H9 (cell line): ENCODE data around the gene SLC10A2. TPM values are rescaled to one million over a fixed set of nuclear protein-coding genes. Genes with fewer than 3 reads are reported as not detected.

Experiments used
- DNase-seq: peaks from one replicate; pipeline ENCODE4 v3.0.0-alpha.2; 2017
- H2AFZ ChIP-seq: one replicate; pipeline ENCODE4 v1.6.1; 2013; ENCODE audit warnings: mild to moderate bottlenecking, low read length, control low read depth, moderate library complexity
- H2AK5ac ChIP-seq: 2 replicates; pipeline ENCODE4 v1.6.1; 2013; ENCODE audit warnings: low read length, control low read depth, mixed read lengths; ENCODE audit not compliant: insufficient read length
- H2BK120ac ChIP-seq: one replicate; pipeline ENCODE4 v1.6.1; 2013; ENCODE audit warnings: low read depth, mild to moderate bottlenecking, low read length, control low read depth, inconsistent platforms; ENCODE audit not compliant: poor library complexity, severe bottlenecking
- H2BK12ac ChIP-seq: 2 replicates; pipeline ENCODE4 v1.6.1; 2013; ENCODE audit warnings: low read length, control low read depth, mixed read lengths, low read depth; ENCODE audit not compliant: insufficient read length
- H2BK15ac ChIP-seq: 2 replicates; pipeline ENCODE4 v1.6.1; 2013; ENCODE audit warnings: low read depth, low read length, control low read depth
- H2BK20ac ChIP-seq: one replicate; pipeline ENCODE4 v1.6.1; 2013; ENCODE audit warnings: low read depth, mild to moderate bottlenecking, low read length, control low read depth, inconsistent platforms; ENCODE audit not compliant: poor library complexity, severe bottlenecking
- H2BK5ac ChIP-seq: 2 replicates; pipeline ENCODE4 v1.6.1; 2013; ENCODE audit warnings: low read length, control low read depth, mixed read lengths; ENCODE audit not compliant: insufficient read length
- H3K14ac ChIP-seq: 2 replicates; pipeline ENCODE4 v1.6.1; 2013; ENCODE audit warnings: low read length, control low read depth; ENCODE audit not compliant: insufficient read depth
- H3K18ac ChIP-seq: 2 replicates; pipeline ENCODE4 v1.6.1; 2013; ENCODE audit warnings: low read depth, mild to moderate bottlenecking, mixed read lengths, low read length, control low read depth; ENCODE audit not compliant: insufficient read length
- H3K23ac ChIP-seq: 2 replicates; pipeline ENCODE4 v1.6.1; 2013; ENCODE audit warnings: low read length, control low read depth, mixed read lengths, low read depth; ENCODE audit not compliant: insufficient read length
- H3K23me2 ChIP-seq: 2 replicates; pipeline ENCODE4 v1.6.1; 2013; ENCODE audit warnings: low read depth, mild to moderate bottlenecking, mixed read lengths, low read length, control low read depth; ENCODE audit not compliant: insufficient read length, poor library complexity, severe bottlenecking
- H3K27ac ChIP-seq: 2 replicates; pipeline ENCODE4 v1.5.1; 2013; ENCODE audit warnings: low read length, control low read depth, mixed read lengths, low read depth; ENCODE audit not compliant: insufficient read length
- H3K27me3 ChIP-seq: 2 replicates; pipeline ENCODE4 v1.6.1; 2013; ENCODE audit warnings: low read length, control low read depth, inconsistent platforms; ENCODE audit not compliant: insufficient read depth
- H3K4ac ChIP-seq: 2 replicates; pipeline ENCODE4 v1.6.1; 2013; ENCODE audit warnings: low read depth, mild to moderate bottlenecking, control low read depth, inconsistent platforms, low read length, moderate library complexity
- H3K4me1 ChIP-seq: 2 replicates; pipeline ENCODE4 v1.6.1; 2013; ENCODE audit warnings: low read length, control low read depth, inconsistent platforms; ENCODE audit not compliant: insufficient read depth
- H3K4me2 ChIP-seq: 2 replicates; pipeline ENCODE4 v1.6.1; 2013; ENCODE audit warnings: low read length, control low read depth, mixed read lengths; ENCODE audit not compliant: insufficient read length, insufficient read depth
- H3K56ac ChIP-seq: 2 replicates; pipeline ENCODE4 v1.6.1; 2013; ENCODE audit warnings: low read depth, mild to moderate bottlenecking, mixed read lengths, low read length, control low read depth; ENCODE audit not compliant: insufficient read length
- H3K79me1 ChIP-seq: 2 replicates; pipeline ENCODE4 v1.6.1; 2013; ENCODE audit warnings: low read depth, mild to moderate bottlenecking, moderate library complexity, low read length, control low read depth, inconsistent platforms; ENCODE audit not compliant: insufficient read depth, poor library complexity, severe bottlenecking
- H3K79me2 ChIP-seq: 2 replicates; pipeline ENCODE4 v1.6.1; 2013; ENCODE audit warnings: low read length, control low read depth, inconsistent platforms; ENCODE audit not compliant: insufficient read depth
- H3K9ac ChIP-seq: 2 replicates; pipeline ENCODE4 v1.6.1; 2013; ENCODE audit warnings: low read length, control low read depth, mixed read lengths; ENCODE audit not compliant: insufficient read length; ENCODE audit errors: extremely low read depth
- H3K9me3 ChIP-seq: one replicate; pipeline ENCODE4 v1.6.1; 2013; ENCODE audit warnings: low read depth, low read length, inconsistent platforms; ENCODE audit not compliant: control insufficient read depth
- H3T11ph ChIP-seq: one replicate; pipeline ENCODE4 v1.6.1; 2013; ENCODE audit warnings: mild to moderate bottlenecking, low read length, control low read depth, inconsistent platforms
- H4K20me1 ChIP-seq: one replicate; pipeline ENCODE4 v1.6.1; 2013; ENCODE audit not compliant: control insufficient read depth, insufficient read length, insufficient read depth
- H4K5ac ChIP-seq: 2 replicates; pipeline ENCODE4 v1.6.1; 2013; ENCODE audit warnings: low read depth, mild to moderate bottlenecking, mixed read lengths, low read length, control low read depth; ENCODE audit not compliant: insufficient read length
- H4K8ac ChIP-seq: replicated peaks from 2 replicates; pipeline ENCODE4 v1.6.1; 2013; ENCODE audit warnings: low read length, control low read depth, mixed read lengths, low read depth; ENCODE audit not compliant: insufficient read length
- H4K91ac ChIP-seq: 2 replicates; pipeline ENCODE4 v1.6.1; 2013; ENCODE audit warnings: low read depth, mild to moderate bottlenecking, moderate library complexity, mixed read lengths, low read length, control low read depth; ENCODE audit not compliant: insufficient read length
- H3K27ac Mint-ChIP-seq, 3 experiments: 2 replicates in 2 of 3; 3 replicates in 1 of 3; pipeline ENCODE4 v1.8.0; 2020 to 2021; ENCODE audit warnings: mixed read lengths in 3 of 3, mild to moderate bottlenecking in 1 of 3, moderate library complexity in 1 of 3
- H3K27me3 Mint-ChIP-seq: 2 replicates; pipeline ENCODE4 v1.8.0; 2021; ENCODE audit warnings: low read depth, mild to moderate bottlenecking, moderate library complexity, mixed read lengths
- H3K36me3 Mint-ChIP-seq, 3 experiments: 2 replicates in 2 of 3; 3 replicates in 1 of 3; pipeline ENCODE4 v1.8.0; 2020 to 2021; ENCODE audit warnings: low read depth in 3 of 3, mixed read lengths in 3 of 3; ENCODE audit not compliant: insufficient read depth in 1 of 3
- H3K4me1 Mint-ChIP-seq, 2 experiments: 2 replicates each; pipeline ENCODE4 v1.8.0; 2020; ENCODE audit warnings: mixed read lengths in 2 of 2
- H3K4me3 Mint-ChIP-seq, 2 experiments: 2 replicates in 1 of 2; 3 replicates in 1 of 2; pipeline ENCODE4 v1.8.0; 2020 to 2021; ENCODE audit warnings: mild to moderate bottlenecking in 2 of 2, mixed read lengths in 2 of 2, moderate library complexity in 1 of 2
- H3K9me3 Mint-ChIP-seq, 2 experiments: 2 replicates in 1 of 2; 3 replicates in 1 of 2; pipeline ENCODE4 v1.8.0; 2020; ENCODE audit warnings: mild to moderate bottlenecking in 2 of 2, mixed read lengths in 2 of 2, moderate library complexity in 1 of 2
- CTCF ChIP-seq: fragments of 200-600 bp; sonication (generic); conservative IDR thresholded peaks from 3 replicates; pipeline ENCODE4 v1.8.0; 2021; ENCODE audit warnings: antibody characterized with exemption, mild to moderate bottlenecking
- WGBS: extraction: QIAGEN DNeasy Blood & Tissue Kit; methylation state at CpG from one replicate; pipeline ENCODE4 v1.1.7; 2013; ENCODE audit warnings: missing lambda C conversion rate, low lambda C conversion rate, mixed read lengths; ENCODE audit not compliant: insufficient read length; ENCODE audit errors: extremely low coverage; 5-methylcytosine and 5-hydroxymethylcytosine counted together
- total RNA-seq: library from RNA; stranded (reverse); gene quantifications from 2 replicates; pipeline ENCODE4 v1.2.1, GENCODE V29; 2021

The SLC10A2 gene
- total RNA-seq, 1 experiment from 2014 or later: not detected

DNA sequence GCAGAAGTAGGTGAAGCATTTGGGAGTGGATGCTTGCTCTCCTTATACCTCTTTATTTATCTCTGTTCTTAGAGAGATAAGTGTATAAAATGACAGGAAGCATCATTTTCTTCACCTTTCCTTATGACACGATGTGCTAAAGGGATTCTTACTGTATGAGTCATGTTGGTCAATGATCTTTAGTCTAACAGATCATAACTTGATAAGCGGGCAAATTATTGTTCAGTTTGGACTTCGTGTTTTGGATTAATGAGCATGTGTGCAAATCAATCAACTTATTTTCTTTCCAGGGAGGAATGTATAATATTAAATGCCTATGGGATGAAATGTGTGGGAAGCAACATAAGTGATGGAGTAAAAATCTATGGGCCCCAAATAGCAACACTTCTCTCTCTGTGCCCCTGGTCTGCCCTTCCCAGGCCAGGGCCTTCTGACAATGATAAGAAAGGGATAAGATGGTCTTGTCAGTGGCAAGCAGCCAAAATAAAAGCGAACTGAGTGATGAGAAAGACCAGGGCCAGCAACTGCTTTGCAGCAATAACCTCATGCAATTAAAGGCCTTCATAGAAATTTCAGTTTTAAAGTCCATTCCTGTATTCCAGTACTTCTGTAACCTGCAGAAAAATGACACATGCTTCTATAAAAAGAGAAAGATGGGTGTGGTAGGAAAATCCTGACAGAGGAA, 61.4 kb downstream of the SLC10A2 start:
- Histone ChIP-seq H3K4ac (no peak overlapping the region), H3K56ac (no peak overlapping the region), H2BK120ac (no peak overlapping the region), H4K91ac (no peak overlapping the region), H4K5ac (no peak overlapping the region), H3K4me2 (no peak overlapping the region), H3K9me3 (no peaks in the 10 kb centered on the region), H2AK5ac (no peak overlapping the region), H3K18ac (no peak overlapping the region), H3K79me1 (no peaks in the 10 kb centered on the region), H2BK5ac (no peak overlapping the region), H3K4me1 (no peaks in the 10 kb centered on the region), H3K27ac (no peak overlapping the region), H2BK20ac (no peak overlapping the region), H4K8ac (no peak overlapping the region), H3K14ac (no peak overlapping the region), H2BK12ac (no peak overlapping the region), H3K27me3 (no peaks in the 10 kb centered on the region), H2BK15ac (no peak overlapping the region), H3K79me2 (no peaks in the 10 kb centered on the region), H4K20me1 (no peaks in the 10 kb centered on the region), H3K23ac (no peak overlapping the region), H3K23me2 (no peaks in the 10 kb centered on the region), H3K9ac (no peak overlapping the region), H3T11ph (no peak overlapping the region), H2AFZ (no peak overlapping the region)
- DNase-seq: no peak
- no peaks in the 10 kb centered on the region for H3K9me3 Mint-ChIP-seq
- no peaks in the 10 kb centered on the region for H3K36me3 Mint-ChIP-seq
- no peaks in the 10 kb centered on the region for H3K4me1 Mint-ChIP-seq
- H3K27ac Mint-ChIP-seq: no peak overlapping the region
- no peaks in the 10 kb centered on the region for H3K27me3 Mint-ChIP-seq
- WGBS: no CpG with 5 or more reads among the region's 4 CpGs
- no peak for TF ChIP-seq CTCF
- no peak overlapping the region for H3K4me3 Mint-ChIP-seq
